Measurements from ENCODE around the gene COX6A2. TPM values are rescaled to one million over a fixed set of nuclear protein-coding genes. Genes with fewer than 3 reads are reported as not detected.

COX6A2 gene
- total RNA-seq, 1 donor from 2014 or later, result not detected

GRCh38 chr16:31467151-31467773, 39.1 kb upstream of the COX6A2 start:
- peaks cover 22% of the 10 kb centered on the region for H3K36me3 Mint-ChIP-seq (ENCODE audit: low read depth, unreplicated experiment)
- TF ChIP-seq, protein P1, sequence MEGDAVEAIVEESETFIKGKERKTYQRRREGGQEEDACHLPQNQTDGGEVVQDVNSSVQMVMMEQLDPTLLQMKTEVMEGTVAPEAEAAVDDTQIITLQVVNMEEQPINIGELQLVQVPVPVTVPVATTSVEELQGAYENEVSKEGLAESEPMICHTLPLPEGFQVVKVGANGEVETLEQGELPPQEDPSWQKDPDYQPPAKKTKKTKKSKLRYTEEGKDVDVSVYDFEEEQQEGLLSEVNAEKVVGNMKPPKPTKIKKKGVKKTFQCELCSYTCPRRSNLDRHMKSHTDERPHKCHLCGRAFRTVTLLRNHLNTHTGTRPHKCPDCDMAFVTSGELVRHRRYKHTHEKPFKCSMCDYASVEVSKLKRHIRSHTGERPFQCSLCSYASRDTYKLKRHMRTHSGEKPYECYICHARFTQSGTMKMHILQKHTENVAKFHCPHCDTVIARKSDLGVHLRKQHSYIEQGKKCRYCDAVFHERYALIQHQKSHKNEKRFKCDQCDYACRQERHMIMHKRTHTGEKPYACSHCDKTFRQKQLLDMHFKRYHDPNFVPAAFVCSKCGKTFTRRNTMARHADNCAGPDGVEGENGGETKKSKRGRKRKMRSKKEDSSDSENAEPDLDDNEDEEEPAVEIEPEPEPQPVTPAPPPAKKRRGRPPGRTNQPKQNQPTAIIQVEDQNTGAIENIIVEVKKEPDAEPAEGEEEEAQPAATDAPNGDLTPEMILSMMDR (IDR thresholded peaks at IDR 0.05; ENCODE audit: unreplicated experiment), result no peak
- peaks cover 15% of the 10 kb centered on the region for H3K4me1 Mint-ChIP-seq (ENCODE audit: unreplicated experiment)
- no peak for DNase-seq (ENCODE audit: low spot score)
- H3K4me3 Mint-ChIP-seq (ENCODE audit: unreplicated experiment), result peak overlapping the region; percentile 42
- H3K27me3 Mint-ChIP-seq (ENCODE audit: unreplicated experiment), result peaks cover 26% of the 10 kb centered on the region
- H3K9me3 Mint-ChIP-seq (ENCODE audit: unreplicated experiment), result no peaks in the 10 kb centered on the region
- H3K27ac Mint-ChIP-seq (ENCODE audit: unreplicated experiment), result peak overlapping the region; percentile 86

DNA sequence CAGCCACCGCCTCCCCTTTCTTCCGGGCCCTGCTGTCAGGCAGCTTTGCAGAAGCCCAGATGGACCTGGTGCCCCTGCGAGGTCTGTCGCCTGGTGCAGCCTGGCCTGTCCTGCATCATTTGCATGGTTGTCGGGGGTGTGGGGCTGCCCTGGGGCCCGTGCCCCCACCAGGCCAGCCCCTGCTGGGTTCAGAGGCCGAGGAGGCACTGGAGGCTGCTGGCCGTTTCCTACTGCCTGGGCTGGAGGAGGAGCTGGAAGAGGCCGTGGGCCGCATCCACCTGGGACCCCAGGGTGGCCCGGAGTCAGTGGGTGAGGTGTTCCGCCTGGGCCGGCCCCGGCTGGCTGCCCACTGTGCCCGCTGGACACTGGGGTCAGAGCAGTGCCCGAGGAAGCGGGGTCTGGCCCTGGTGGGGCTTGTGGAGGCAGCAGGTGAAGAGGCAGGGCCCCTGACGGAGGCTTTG, 38.3 kb upstream of the COX6A2 start:
- no peak for DNase-seq (ENCODE audit: low spot score)
- peak overlapping the region; percentile 86 for H3K27ac Mint-ChIP-seq (ENCODE audit: unreplicated experiment)
- no peaks in the 10 kb centered on the region for H3K9me3 Mint-ChIP-seq (ENCODE audit: unreplicated experiment)
- peaks cover 24% of the 10 kb centered on the region for H3K27me3 Mint-ChIP-seq (ENCODE audit: unreplicated experiment)
- H3K36me3 Mint-ChIP-seq (ENCODE audit: low read depth, unreplicated experiment), result peaks cover 22% of the 10 kb centered on the region
- TF ChIP-seq, protein P1 (IDR thresholded peaks at IDR 0.05; ENCODE audit: unreplicated experiment), result no peak
- H3K4me3 Mint-ChIP-seq (ENCODE audit: unreplicated experiment), result no peak overlapping the region
- peaks cover 14% of the 10 kb centered on the region for H3K4me1 Mint-ChIP-seq (ENCODE audit: unreplicated experiment)

DNA sequence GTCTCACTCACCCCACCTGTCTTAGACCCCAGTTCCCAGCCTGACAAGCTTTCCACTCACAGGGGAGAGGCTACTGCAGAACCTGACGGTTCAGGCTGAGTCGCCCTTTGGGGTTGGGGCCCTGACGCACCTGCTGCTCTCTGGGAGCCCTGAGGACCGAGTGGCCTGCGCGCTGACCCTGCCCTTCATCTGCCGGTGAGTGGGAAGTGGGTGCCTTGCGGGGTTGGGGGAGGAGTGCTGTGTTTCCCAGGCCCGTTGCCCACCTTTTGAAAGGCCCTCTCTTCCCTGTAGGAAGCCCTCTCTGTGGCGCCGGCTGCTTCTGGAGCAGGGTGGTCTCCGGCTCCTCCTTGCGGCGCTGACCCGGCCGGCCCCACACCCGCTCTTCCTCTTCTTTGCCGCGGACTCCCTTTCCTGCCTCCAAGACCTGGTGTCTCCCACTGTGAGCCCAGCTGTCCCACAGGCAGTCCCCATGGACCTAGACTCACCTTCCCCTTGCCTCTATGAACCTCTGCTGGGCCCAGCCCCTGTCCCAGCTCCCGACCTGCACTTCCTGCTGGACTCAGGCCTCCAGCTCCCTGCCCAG, 37.7 kb upstream of the COX6A2 start:
- Mint-ChIP-seq H3K4me3 (ENCODE audit: unreplicated experiment) (peak overlapping the region; percentile 60), H3K4me1 (ENCODE audit: unreplicated experiment) (peaks cover 9% of the 10 kb centered on the region), H3K27ac (ENCODE audit: unreplicated experiment) (peak overlapping the region; percentile 75), H3K36me3 (ENCODE audit: low read depth, unreplicated experiment) (peaks cover 22% of the 10 kb centered on the region), H3K9me3 (ENCODE audit: unreplicated experiment) (no peaks in the 10 kb centered on the region), H3K27me3 (ENCODE audit: unreplicated experiment) (peaks cover 22% of the 10 kb centered on the region)
- no peak for DNase-seq (ENCODE audit: low spot score)
- TF ChIP-seq, protein P1 (IDR thresholded peaks at IDR 0.05; ENCODE audit: unreplicated experiment), result no peak

GRCh38 chr16:31464781-31465260, 36.7 kb upstream of the COX6A2 start:
- Mint-ChIP-seq H3K27me3 (ENCODE audit: unreplicated experiment) (peaks cover 27% of the 10 kb centered on the region), H3K36me3 (ENCODE audit: low read depth, unreplicated experiment) (peaks cover 18% of the 10 kb centered on the region), H3K9me3 (ENCODE audit: unreplicated experiment) (no peaks in the 10 kb centered on the region), H3K4me3 (ENCODE audit: unreplicated experiment) (no peak overlapping the region), H3K27ac (ENCODE audit: unreplicated experiment) (no peak overlapping the region), H3K4me1 (ENCODE audit: unreplicated experiment) (peaks cover 14% of the 10 kb centered on the region)
- DNase-seq (ENCODE audit: low spot score), result no peak
- TF ChIP-seq, protein P1 (IDR thresholded peaks at IDR 0.05; ENCODE audit: unreplicated experiment), result no peak

DNA sequence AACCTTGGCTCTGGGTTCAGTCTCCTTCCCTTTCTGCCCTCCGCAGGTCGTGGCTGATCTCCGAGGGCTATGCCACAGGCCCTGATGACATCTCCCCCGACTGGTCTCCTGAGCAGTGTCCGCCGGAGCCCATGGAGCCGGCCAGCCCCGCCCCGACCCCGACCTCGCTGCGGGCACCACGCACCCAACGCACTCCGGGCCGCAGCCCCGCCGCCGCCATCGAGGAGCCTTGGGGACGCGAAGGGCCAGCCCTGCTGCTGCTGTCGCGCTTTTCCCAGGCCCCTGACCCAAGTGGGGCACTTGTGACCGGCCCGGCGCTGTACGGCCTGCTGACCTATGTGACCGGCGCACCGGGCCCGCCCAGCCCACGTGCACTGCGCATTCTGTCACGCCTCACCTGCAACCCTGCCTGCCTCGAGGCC, 36.2 kb upstream of the COX6A2 start:
- Mint-ChIP-seq H3K36me3 (ENCODE audit: low read depth, unreplicated experiment) (peaks cover 18% of the 10 kb centered on the region), H3K9me3 (ENCODE audit: unreplicated experiment) (no peaks in the 10 kb centered on the region), H3K4me1 (ENCODE audit: unreplicated experiment) (peaks cover 15% of the 10 kb centered on the region), H3K27ac (ENCODE audit: unreplicated experiment) (peak overlapping the region; percentile 72), H3K4me3 (ENCODE audit: unreplicated experiment) (no peak overlapping the region), H3K27me3 (ENCODE audit: unreplicated experiment) (peaks cover 29% of the 10 kb centered on the region)
- no peak for DNase-seq (ENCODE audit: low spot score)
- TF ChIP-seq, protein P1 (IDR thresholded peaks at IDR 0.05; ENCODE audit: unreplicated experiment), result no peak
